Body of pancreas (tissue), 4 donors: ENCODE measurements around the gene TYRO3. TPM values are rescaled to one million over a fixed set of nuclear protein-coding genes. Genes with fewer than 3 reads are reported as not detected.

Experiments used
- ATAC-seq: fragments of 150-250 bp; one replicate; pipeline ENCODE4 v1.9.1; 2016
- DNase-seq, 4 donors: peaks; one replicate each; pipeline ENCODE4 v3.0.0-alpha.2; 2019
- H3K27ac ChIP-seq, 4 donors: fragments of 200-600 bp; sonication (generic); 1 replicate in 3 of 4; 2 replicates in 1 of 4; pipeline versions ENCODE4 v1.5.1 to v1.6.1; 2016 to 2019; ENCODE audit warnings: mild to moderate bottlenecking in 1 of 4, mixed read lengths in 1 of 4, moderate library complexity in 1 of 4
- H3K27me3 ChIP-seq, 2 donors: fragments of 200-600 bp; sonication (generic); one replicate each; pipeline ENCODE4 v1.6.0; 2016; ENCODE audit warnings: mild to moderate bottlenecking in 1 of 2
- H3K36me3 ChIP-seq, 2 donors: fragments of 200-600 bp; sonication (generic); replicated peaks in 1 of 2; 2 replicates each; pipeline ENCODE4 v1.5.1; 2016; ENCODE audit warnings: low read depth in 2 of 2; ENCODE audit not compliant: insufficient read depth in 1 of 2
- H3K4me1 ChIP-seq: fragments of 200-600 bp; sonication (generic); one replicate; pipeline ENCODE4 v1.6.0; 2016
- H3K4me3 ChIP-seq, 2 donors: fragments of 200-600 bp; sonication (generic); 1 replicate in 1 of 2; 2 replicates in 1 of 2; pipeline ENCODE4 v1.5.1; 2016 to 2019
- H3K9me3 ChIP-seq, 3 donors: fragments of 200-600 bp; sonication (generic); 1 replicate in 2 of 3; 2 replicates in 1 of 3; pipeline ENCODE4 v1.5.1; 2016
- POLR2A ChIP-seq, 3 donors: fragments of 450-650 bp; IDR thresholded peaks; one replicate each; pipeline ENCODE4 v1.6.1; 2016; ENCODE audit warnings: antibody characterized with exemption in 3 of 3, mild to moderate bottlenecking in 2 of 3
- WGBS, 2 donors: methylation state at CpG; one replicate each; pipeline ENCODE4 v1.1.5; 2017; 5-methylcytosine and 5-hydroxymethylcytosine counted together
- intact Hi-C: fragments of 100-400 bp; cut with DNase I; formaldehyde crosslinking; loops from one replicate; pipeline ENCODE4 v1.15.1; 2023
- total RNA-seq, 2 donors: library from RNA; depleted of rRNA; stranded (reverse); fragments of >200 nt; gene quantifications; one replicate each; pipeline ENCODE4 v1.1.0, GENCODE V29; 2016
- TF ChIP-seq, protein P1 (sequence below), 7 experiments: fragments of 450-650 bp in 4 of 7; fragments of 200-600 bp in 3 of 7; sonication (generic) in 3 of 7; IDR thresholded peaks; one replicate each; pipeline ENCODE4 v1.5.1; 2016 to 2019; ENCODE audit warnings: antibody characterized with exemption in 7 of 7

Gene TYRO3
- total RNA-seq, 2 donors from 2014 or later, result 10.9 to 12.5 TPM

DNA sequence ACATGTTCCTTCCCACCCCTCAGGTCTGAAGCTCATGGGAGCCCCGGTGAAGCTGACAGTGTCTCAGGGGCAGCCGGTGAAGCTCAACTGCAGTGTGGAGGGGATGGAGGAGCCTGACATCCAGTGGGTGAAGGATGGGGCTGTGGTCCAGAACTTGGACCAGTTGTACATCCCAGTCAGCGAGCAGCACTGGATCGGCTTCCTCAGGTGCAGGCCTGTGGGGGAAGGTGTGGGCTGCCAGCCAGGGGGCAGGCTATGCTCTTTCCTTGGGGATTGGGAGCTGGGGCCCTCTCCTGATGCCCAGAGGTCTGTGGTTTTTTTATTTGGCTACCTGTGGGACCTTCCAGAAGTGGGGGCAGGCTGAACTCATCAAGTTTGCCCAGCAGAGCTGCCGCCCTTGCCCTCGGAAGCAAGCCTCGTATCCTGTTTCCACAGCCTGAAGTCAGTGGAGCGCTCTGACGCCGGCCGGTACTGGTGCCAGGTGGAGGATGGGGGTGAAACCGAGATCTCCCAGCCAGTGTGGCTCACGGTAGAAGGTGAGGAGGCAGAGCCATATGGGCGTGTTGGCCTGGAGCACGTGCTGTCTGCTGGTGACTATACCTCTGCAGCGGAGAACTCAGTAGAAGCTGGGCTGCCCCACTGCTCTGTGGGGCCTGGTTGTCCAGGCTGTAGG, 2.2 kb downstream of the TYRO3 start:
- no peaks in the 10 kb centered on the region for H3K27me3 ChIP-seq
- intact Hi-C loops, result no loop called here
- DNase-seq, result no peak
- H3K36me3 ChIP-seq, result no peaks in the 10 kb centered on the region
- H3K27ac ChIP-seq, result no peak overlapping the region
- ATAC-seq, result no peak
- H3K9me3 ChIP-seq, result no peaks in the 10 kb centered on the region
- H3K4me3 ChIP-seq, result no peak overlapping the region
- peaks cover 25% of the 10 kb centered on the region for H3K4me1 ChIP-seq
- WGBS, 2 donors, result 95 to 96% methylated on average over 14 to 16 of the region's 16 CpGs
- TF ChIP-seq, protein P1, sequence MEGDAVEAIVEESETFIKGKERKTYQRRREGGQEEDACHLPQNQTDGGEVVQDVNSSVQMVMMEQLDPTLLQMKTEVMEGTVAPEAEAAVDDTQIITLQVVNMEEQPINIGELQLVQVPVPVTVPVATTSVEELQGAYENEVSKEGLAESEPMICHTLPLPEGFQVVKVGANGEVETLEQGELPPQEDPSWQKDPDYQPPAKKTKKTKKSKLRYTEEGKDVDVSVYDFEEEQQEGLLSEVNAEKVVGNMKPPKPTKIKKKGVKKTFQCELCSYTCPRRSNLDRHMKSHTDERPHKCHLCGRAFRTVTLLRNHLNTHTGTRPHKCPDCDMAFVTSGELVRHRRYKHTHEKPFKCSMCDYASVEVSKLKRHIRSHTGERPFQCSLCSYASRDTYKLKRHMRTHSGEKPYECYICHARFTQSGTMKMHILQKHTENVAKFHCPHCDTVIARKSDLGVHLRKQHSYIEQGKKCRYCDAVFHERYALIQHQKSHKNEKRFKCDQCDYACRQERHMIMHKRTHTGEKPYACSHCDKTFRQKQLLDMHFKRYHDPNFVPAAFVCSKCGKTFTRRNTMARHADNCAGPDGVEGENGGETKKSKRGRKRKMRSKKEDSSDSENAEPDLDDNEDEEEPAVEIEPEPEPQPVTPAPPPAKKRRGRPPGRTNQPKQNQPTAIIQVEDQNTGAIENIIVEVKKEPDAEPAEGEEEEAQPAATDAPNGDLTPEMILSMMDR (IDR thresholded peaks at IDR 0.05), result no peak
- no peak for TF ChIP-seq POLR2A (IDR thresholded peaks at IDR 0.05)

DNA sequence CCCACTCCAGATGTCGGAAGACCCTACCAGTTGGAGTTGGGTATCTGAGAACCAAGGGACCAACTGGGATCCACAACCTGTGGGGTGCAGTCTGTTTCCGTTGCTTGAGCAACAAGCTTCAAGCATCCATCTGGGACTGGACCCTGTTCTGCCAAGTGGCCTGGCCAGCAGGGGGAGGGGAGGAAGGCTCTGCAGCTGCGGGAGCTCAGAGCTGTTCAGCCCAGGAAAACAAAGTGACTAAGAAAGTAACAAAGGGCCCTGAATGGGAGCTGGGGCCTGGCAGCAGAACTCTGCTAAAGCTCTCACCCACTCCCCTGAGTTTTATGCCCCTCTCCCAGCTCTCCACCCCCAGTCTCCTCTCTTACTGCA, 2.7 kb downstream of the TYRO3 start:
- no peak for ATAC-seq

DNA sequence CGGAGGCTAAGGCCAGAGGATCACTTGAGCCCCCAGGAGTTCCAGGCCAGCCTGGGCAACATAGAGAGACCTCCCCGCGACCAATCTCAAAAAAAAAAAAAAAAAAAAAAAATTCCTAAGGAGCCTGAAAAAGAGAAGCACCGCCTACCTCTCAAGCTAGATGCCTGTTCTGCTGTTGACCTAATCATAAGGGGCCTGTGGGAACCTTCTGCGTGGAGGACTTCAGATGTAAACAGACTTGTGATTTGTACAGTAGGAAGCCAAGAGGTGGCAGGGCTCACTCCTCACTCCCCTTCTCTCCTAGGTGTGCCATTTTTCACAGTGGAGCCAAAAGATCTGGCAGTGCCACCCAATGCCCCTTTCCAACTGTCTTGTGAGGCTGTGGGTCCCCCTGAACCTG, 3.2 kb downstream of the TYRO3 start:
- intact Hi-C loops, result no loop called here
- Histone ChIP-seq H3K36me3 (no peaks in the 10 kb centered on the region), H3K27me3 (no peaks in the 10 kb centered on the region), H3K4me1 (peaks cover 25% of the 10 kb centered on the region), H3K27ac (no peak overlapping the region), H3K4me3 (no peak overlapping the region), H3K9me3 (no peaks in the 10 kb centered on the region)
- no peak for DNase-seq
- no peak for ATAC-seq
- TF ChIP-seq, protein P1 (IDR thresholded peaks at IDR 0.05), result no peak
- no peak for TF ChIP-seq POLR2A (IDR thresholded peaks at IDR 0.05)
- WGBS, 2 donors, result 74% methylated on average over 5 of the region's 5 CpGs

More for the DNA sequence above, 2.7 kb downstream of the TYRO3 start:
- Histone ChIP-seq H3K27me3 (no peaks in the 10 kb centered on the region), H3K36me3 (no peaks in the 10 kb centered on the region), H3K4me3 (no peak overlapping the region), H3K4me1 (peaks cover 25% of the 10 kb centered on the region), H3K9me3 (no peaks in the 10 kb centered on the region), H3K27ac (no peak overlapping the region)
- intact Hi-C loops, result no loop called here
- peak in 2 of 4 donors; percentile 30 to 40 for DNase-seq
- TF ChIP-seq, protein P1 (IDR thresholded peaks at IDR 0.05), result no peak
- TF ChIP-seq POLR2A (IDR thresholded peaks at IDR 0.05), result no peak
- 40 to 90% methylated on average over 1 to 3 of the region's 3 CpGs for WGBS, 2 donors

DNA sequence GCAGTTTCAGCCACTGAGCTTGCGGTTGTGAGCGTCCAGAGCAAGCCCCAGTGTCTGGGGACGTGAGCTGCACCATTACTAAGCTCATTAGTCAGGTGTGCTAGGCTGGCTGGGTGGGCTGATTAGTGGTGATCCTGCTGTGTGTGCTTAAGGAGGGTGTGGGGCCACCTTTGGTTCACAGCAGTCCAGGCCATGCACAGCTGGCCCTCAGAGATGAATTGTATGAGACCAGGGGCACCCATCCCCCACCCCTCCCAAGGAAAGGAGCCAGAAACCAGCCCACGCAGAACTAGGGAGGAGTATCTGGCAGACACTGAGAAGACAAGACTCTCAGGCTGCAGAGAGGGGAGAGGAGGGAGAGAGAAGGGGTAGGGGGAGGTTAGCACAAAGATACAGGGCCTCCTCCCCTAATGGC, 3.8 kb downstream of the TYRO3 start:
- H3K27me3 ChIP-seq, result no peaks in the 10 kb centered on the region
- no peak for ATAC-seq
- TF ChIP-seq, protein P1 (IDR thresholded peaks at IDR 0.05), result no peak
- TF ChIP-seq POLR2A (IDR thresholded peaks at IDR 0.05), result no peak
- no peaks in the 10 kb centered on the region for H3K9me3 ChIP-seq
- no peaks in the 10 kb centered on the region for H3K36me3 ChIP-seq
- intact Hi-C loops, result no loop called here
- H3K4me1 ChIP-seq, result peaks cover 22% of the 10 kb centered on the region
- no peak overlapping the region for H3K4me3 ChIP-seq
- no peak overlapping the region for H3K27ac ChIP-seq
- 71 to 86% methylated on average over 2 to 4 of the region's 4 CpGs for WGBS, 2 donors
- no peak for DNase-seq
